HepG2 (cell line): ENCODE measurements around the gene ACSL5. TPM values are rescaled to one million over a fixed set of nuclear protein-coding genes. Genes with fewer than 3 reads are reported as not detected.

Experiments used
- ATRX ChIP-seq: sonication (generic); formaldehyde crosslinking; IDR thresholded peaks from 2 replicates; pipeline ENCODE4 v1.4.0; 2020; ENCODE audit warnings: missing genetic modification reagents, borderline replicate concordance
- TOPORS ChIP-seq: sonication (generic); formaldehyde crosslinking; IDR thresholded peaks from 2 replicates; pipeline ENCODE4 v1.8.0; 2023; ENCODE audit warnings: mild to moderate bottlenecking, missing genetic modification reagents
- XBP1 ChIP-seq: sonication (generic); formaldehyde crosslinking; IDR thresholded peaks from 2 replicates; pipeline ENCODE4 v1.5.0; 2020; ENCODE audit warnings: missing genetic modification reagents
- ZIK1 ChIP-seq: sonication (generic); formaldehyde crosslinking; IDR thresholded peaks from 2 replicates; pipeline ENCODE4 v1.5.0; 2020; ENCODE audit warnings: mild to moderate bottlenecking, low read depth, missing genetic modification reagents, borderline replicate concordance
- ZKSCAN8 ChIP-seq: IDR thresholded peaks from 2 replicates; pipeline ENCODE4 v1.6.1; 2016; ENCODE audit warnings: borderline replicate concordance, missing genetic modification reagents, missing compliant biosample characterization
- ZNF205 ChIP-seq: IDR thresholded peaks from 2 replicates; pipeline ENCODE4 v1.6.1; 2018; ENCODE audit warnings: missing biosample characterization, missing genetic modification reagents
- polyA plus RNA-seq, 8 experiments: library from polyadenylated mRNA; depleted of rRNA in 3 of 8; stranded (reverse) in 7 of 8; unstranded in 1 of 8; fragments of >200 nt; fragmentation: Illumina TruSeq in 4 of 8; extraction: Trizol in 4 of 8; gene quantifications; 2 replicates each; pipeline versions ENCODE4 v1.2.1 to v1.2.3, GENCODE V29; 2011 to 2016; ENCODE audit warnings: low read depth in 4 of 8, missing spikeins in 1 of 8, mixed read lengths in 1 of 8; ENCODE audit not compliant: insufficient read depth in 1 of 8
- total RNA-seq, 5 experiments: library from RNA; depleted of rRNA; stranded (reverse); fragments of >200 nt; fragmentation: Illumina TruSeq; extraction: Trizol; gene quantifications; 2 replicates each; pipeline ENCODE4 v1.2.3, GENCODE V29; 2016; ENCODE audit warnings: low read depth in 1 of 5
- TF ChIP-seq, protein P1 (sequence below): sonication (generic); formaldehyde crosslinking; IDR thresholded peaks from 2 replicates; pipeline ENCODE4 v1.4.0; 2020; ENCODE audit warnings: mild to moderate bottlenecking, missing genetic modification reagents
- TF ChIP-seq, protein P2 (sequence below): sonication (generic); formaldehyde crosslinking; IDR thresholded peaks from 2 replicates; pipeline ENCODE4 v1.5.0; 2020; ENCODE audit warnings: mild to moderate bottlenecking, missing genetic modification reagents, borderline replicate concordance

Gene ACSL5
- total and polyA plus RNA-seq, 2 of the 13 experiments (the other 11 are each of a cell fraction or from before 2014, with no cell fraction given), result 56.4 to 82.5 TPM

DNA sequence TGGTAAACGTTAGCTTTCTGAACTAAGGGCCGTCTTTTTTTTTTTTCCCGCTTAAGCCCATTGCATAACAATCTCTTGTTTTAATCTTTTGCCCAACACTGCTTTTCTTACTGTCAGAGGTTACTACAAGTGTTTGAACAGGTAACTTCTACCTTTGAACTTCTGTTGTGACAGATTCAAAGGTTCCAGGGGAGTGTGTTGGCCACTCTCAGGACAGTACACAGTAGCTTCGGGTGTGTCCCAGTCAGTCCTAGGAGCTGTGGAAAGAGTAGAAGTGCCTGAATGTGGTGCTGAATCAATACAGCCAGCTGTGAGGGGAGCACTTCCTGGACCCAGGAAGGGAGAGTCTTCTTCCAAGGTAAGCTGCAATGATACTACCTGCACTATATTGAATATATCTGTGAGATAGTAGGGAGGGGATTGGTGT lies at the start of gene ACSL5 (continued):
- TF ChIP-seq ATRX (CRISPR knock-in tag), result no peak
- peak; percentile 51; the same call in 1 of the 2 replicates for TF ChIP-seq ZNF205 (CRISPR knock-in tag)
- TF ChIP-seq ZIK1, result no peak
- no peak for TF ChIP-seq XBP1 (CRISPR knock-in tag)
- TF ChIP-seq, protein P1, sequence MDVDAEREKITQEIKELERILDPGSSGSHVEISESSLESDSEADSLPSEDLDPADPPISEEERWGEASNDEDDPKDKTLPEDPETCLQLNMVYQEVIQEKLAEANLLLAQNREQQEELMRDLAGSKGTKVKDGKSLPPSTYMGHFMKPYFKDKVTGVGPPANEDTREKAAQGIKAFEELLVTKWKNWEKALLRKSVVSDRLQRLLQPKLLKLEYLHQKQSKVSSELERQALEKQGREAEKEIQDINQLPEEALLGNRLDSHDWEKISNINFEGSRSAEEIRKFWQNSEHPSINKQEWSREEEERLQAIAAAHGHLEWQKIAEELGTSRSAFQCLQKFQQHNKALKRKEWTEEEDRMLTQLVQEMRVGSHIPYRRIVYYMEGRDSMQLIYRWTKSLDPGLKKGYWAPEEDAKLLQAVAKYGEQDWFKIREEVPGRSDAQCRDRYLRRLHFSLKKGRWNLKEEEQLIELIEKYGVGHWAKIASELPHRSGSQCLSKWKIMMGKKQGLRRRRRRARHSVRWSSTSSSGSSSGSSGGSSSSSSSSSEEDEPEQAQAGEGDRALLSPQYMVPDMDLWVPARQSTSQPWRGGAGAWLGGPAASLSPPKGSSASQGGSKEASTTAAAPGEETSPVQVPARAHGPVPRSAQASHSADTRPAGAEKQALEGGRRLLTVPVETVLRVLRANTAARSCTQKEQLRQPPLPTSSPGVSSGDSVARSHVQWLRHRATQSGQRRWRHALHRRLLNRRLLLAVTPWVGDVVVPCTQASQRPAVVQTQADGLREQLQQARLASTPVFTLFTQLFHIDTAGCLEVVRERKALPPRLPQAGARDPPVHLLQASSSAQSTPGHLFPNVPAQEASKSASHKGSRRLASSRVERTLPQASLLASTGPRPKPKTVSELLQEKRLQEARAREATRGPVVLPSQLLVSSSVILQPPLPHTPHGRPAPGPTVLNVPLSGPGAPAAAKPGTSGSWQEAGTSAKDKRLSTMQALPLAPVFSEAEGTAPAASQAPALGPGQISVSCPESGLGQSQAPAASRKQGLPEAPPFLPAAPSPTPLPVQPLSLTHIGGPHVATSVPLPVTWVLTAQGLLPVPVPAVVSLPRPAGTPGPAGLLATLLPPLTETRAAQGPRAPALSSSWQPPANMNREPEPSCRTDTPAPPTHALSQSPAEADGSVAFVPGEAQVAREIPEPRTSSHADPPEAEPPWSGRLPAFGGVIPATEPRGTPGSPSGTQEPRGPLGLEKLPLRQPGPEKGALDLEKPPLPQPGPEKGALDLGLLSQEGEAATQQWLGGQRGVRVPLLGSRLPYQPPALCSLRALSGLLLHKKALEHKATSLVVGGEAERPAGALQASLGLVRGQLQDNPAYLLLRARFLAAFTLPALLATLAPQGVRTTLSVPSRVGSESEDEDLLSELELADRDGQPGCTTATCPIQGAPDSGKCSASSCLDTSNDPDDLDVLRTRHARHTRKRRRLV (CRISPR knock-in tag), result no peak
- TF ChIP-seq, protein P2, sequence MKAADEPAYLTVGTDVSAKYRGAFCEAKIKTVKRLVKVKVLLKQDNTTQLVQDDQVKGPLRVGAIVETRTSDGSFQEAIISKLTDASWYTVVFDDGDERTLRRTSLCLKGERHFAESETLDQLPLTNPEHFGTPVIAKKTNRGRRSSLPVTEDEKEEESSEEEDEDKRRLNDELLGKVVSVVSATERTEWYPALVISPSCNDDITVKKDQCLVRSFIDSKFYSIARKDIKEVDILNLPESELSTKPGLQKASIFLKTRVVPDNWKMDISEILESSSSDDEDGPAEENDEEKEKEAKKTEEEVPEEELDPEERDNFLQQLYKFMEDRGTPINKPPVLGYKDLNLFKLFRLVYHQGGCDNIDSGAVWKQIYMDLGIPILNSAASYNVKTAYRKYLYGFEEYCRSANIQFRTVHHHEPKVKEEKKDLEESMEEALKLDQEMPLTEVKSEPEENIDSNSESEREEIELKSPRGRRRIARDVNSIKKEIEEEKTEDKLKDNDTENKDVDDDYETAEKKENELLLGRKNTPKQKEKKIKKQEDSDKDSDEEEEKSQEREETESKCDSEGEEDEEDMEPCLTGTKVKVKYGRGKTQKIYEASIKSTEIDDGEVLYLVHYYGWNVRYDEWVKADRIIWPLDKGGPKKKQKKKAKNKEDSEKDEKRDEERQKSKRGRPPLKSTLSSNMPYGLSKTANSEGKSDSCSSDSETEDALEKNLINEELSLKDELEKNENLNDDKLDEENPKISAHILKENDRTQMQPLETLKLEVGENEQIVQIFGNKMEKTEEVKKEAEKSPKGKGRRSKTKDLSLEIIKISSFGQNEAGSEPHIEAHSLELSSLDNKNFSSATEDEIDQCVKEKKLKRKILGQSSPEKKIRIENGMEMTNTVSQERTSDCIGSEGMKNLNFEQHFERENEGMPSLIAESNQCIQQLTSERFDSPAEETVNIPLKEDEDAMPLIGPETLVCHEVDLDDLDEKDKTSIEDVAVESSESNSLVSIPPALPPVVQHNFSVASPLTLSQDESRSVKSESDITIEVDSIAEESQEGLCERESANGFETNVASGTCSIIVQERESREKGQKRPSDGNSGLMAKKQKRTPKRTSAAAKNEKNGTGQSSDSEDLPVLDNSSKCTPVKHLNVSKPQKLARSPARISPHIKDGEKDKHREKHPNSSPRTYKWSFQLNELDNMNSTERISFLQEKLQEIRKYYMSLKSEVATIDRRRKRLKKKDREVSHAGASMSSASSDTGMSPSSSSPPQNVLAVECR, result peak; percentile 48; the same call in 1 of the 2 replicates
- no peak for TF ChIP-seq ZKSCAN8
- TF ChIP-seq TOPORS (CRISPR knock-in tag), result no peak
